Stimulated activated CD8-positive, alpha-beta memory T cell treated with anti-CD3 and anti-CD28 coated beads, Interleukin-4, amount 100 ng/mL, for 24 hours (primary cell): ENCODE measurements around the gene RIN3.

Experiments used
- DNase-seq: peaks from one replicate; pipeline ENCODE4 v3.0.0-alpha.2; 2020; ENCODE audit warnings: low read depth

Gene RIN3

GRCh38 chr14:92511453-92512238, 1.9 kb upstream of the RIN3 start:
- DNase-seq = no peak

- DNase-seq = no peak
These were observed 776 bp upstream of the RIN3 start for GRCh38 chr14:92512807-92513203.

- DNase-seq = no peak
These were observed 624 bp downstream of the RIN3 start for GRCh38 chr14:92513966-92514843.

GRCh38 chr14:92514844-92515514, 1.4 kb downstream of the RIN3 start:
- no peak for DNase-seq

- DNase-seq = no peak
These were observed 2.2 kb downstream of the RIN3 start for GRCh38 chr14:92515546-92516343.

- no peak for DNase-seq
These were observed 2.9 kb downstream of the RIN3 start for GRCh38 chr14:92516344-92516965.

GRCh38 chr14:92516966-92517506, 3.5 kb downstream of the RIN3 start:
- DNase-seq = no peak

- DNase-seq = no peak
These were observed 4.2 kb downstream of the RIN3 start for GRCh38 chr14:92517761-92518160.

GRCh38 chr14:92519246-92520101, 5.9 kb downstream of the RIN3 start:
- no peak for DNase-seq

- no peak for DNase-seq
These were observed 6.8 kb downstream of the RIN3 start for GRCh38 chr14:92520102-92521057.

- no peak for DNase-seq
These were observed 7.5 kb downstream of the RIN3 start for GRCh38 chr14:92521058-92521415.

GRCh38 chr14:92523752-92524151, 10.2 kb downstream of the RIN3 start:
- no peak for DNase-seq

- DNase-seq = no peak
These were observed 11.1 kb downstream of the RIN3 start for GRCh38 chr14:92524602-92525185.

GRCh38 chr14:92525322-92526095, 11.9 kb downstream of the RIN3 start:
- DNase-seq = no peak

GRCh38 chr14:92527721-92528120, 14.1 kb downstream of the RIN3 start:
- no peak for DNase-seq

GRCh38 chr14:92528486-92529100, 15.0 kb downstream of the RIN3 start:
- DNase-seq = no peak

GRCh38 chr14:92529903-92530302, 16.3 kb downstream of the RIN3 start:
- no peak for DNase-seq
